ENCODE data around the gene CACNA1I. TPM values are rescaled to one million over a fixed set of nuclear protein-coding genes. Genes with fewer than 3 reads are reported as not detected.

CACNA1I gene
- total and polyA plus RNA-seq, 2 donors (not counting 3 experiments of a cell fraction or from before 2014, with no cell fraction given), result not detected

GRCh38 chr22:39718206-39718605 lies 147.7 kb downstream of the CACNA1I start:
- Histone ChIP-seq H3K9ac (replicated peaks; ENCODE audit: extremely low read depth, insufficient read depth, low read length) (no peak overlapping the region), H3K36me3 (ENCODE audit: control insufficient read depth in 2 of 2, extremely low read depth in 1 of 2, insufficient read depth in 2 of 2, low read length in 2 of 2) (no peaks in the 10 kb centered on the region), H3K4me1 (ENCODE audit: control insufficient read depth, extremely low read depth, insufficient read depth, low read length) (no peaks in the 10 kb centered on the region), H3K9me1 (replicated peaks; ENCODE audit: control insufficient read depth, extremely low read depth, insufficient read depth, low read length) (no peaks in the 10 kb centered on the region), H4K20me1 (replicated peaks; ENCODE audit: control insufficient read depth, extremely low read depth, insufficient read depth, low read length) (no peaks in the 10 kb centered on the region), H3K4me2 (ENCODE audit: insufficient read depth, low read length) (no peak overlapping the region), H3K4me3 (replicated peaks in 1 of 3; ENCODE audit: insufficient read depth in 1 of 3, low read depth in 1 of 3, low read length in 3 of 3) (no peak overlapping the region), H3K9me3 (replicated peaks; ENCODE audit: control insufficient read depth, insufficient read depth, low read length) (no peaks in the 10 kb centered on the region), H3K27ac (ENCODE audit: insufficient read depth, low read depth, low read length) (no peak overlapping the region), H2AFZ (ENCODE audit: low read depth, low read length) (no peak overlapping the region), H3K79me2 (ENCODE audit: control insufficient read depth, insufficient read depth, low read length) (no peaks in the 10 kb centered on the region), H3K27me3 (ENCODE audit: control insufficient read depth in 2 of 2, insufficient read depth in 2 of 2, low read length in 2 of 2) (peaks cover 4 to 5% of the 10 kb centered on the region in 2 experiments)
- POLR2A ChIA-PET, result no interaction called here
- BruUV-seq (replicated peaks), result no TSS peak
- DNase-seq (ENCODE audit: low read depth, low spot score), result no peak
- intact Hi-C loops (cut with micrococcal nuclease), result no loop called here
- FAIRE-seq, result no peak
- dilution Hi-C loops (cut with MboI; ENCODE audit: extremely low pct_ligation_motif_present, low sequenced_read_pairs), result no loop called here
- TF ChIP-seq GATA2 (IDR thresholded peaks at IDR 0.05; ENCODE audit: insufficient read depth, insufficient read length, low read depth, low read length) (no peak), EZH2 (IDR thresholded peaks at IDR 0.05; ENCODE audit: borderline replicate concordance, low read depth, low read length, severe bottlenecking) (no peak), CTCF (IDR thresholded peaks at IDR 0.05; ENCODE audit: extremely low read depth in 1 of 2, insufficient read depth in 1 of 2, low read depth in 1 of 2, low read length in 2 of 2) (no peak), MYC (IDR thresholded peaks at IDR 0.05; ENCODE audit: low read depth, low read length) (no peak), FOS (IDR thresholded peaks at IDR 0.05; ENCODE audit: borderline replicate concordance, insufficient read depth, low read length) (no peak), POLR2AphosphoS5 (IDR thresholded peaks at IDR 0.05; ENCODE audit: insufficient read depth, low read depth, low read length) (no peak)
- CTCF ChIA-PET, result no interaction called here
